HS-5 (cell line): Measurements from ENCODE around the gene AGRN.
"Not testable (repeated sequence)": the region's sequence is repeated elsewhere in the genome, so short reads cannot be mapped to it uniquely, and the experiment has no call there.

Experiments used
- DNase-seq: peaks from one replicate; pipeline ENCODE4 v3.0.0-alpha.2; 2012; ENCODE audit warnings: low read depth

Gene AGRN

GRCh38 chr1:981955-982558, 37.9 kb upstream of the AGRN start, which contains the start of gene PERM1:
TSS of gene PERM1 (minus strand) at chr1:982093. CDS start at chr1:981029, 1,064 bp downstream.
- DNase-seq: no peak

- no peak for DNase-seq
These were observed 37.0 kb upstream of the AGRN start for GRCh38 chr1:982765-983436.

GRCh38 chr1:983798-984475, 36.0 kb upstream of the AGRN start:
- DNase-seq: no peak

- no peak for DNase-seq
These were observed 35.5 kb upstream of the AGRN start for GRCh38 chr1:984476-984814.

- DNase-seq: no peak
These were observed 34.8 kb upstream of the AGRN start for GRCh38 chr1:985126-985525.

GRCh38 chr1:988061-988460, 31.9 kb upstream of the AGRN start:
- DNase-seq: not testable (repeated sequence)

DNA sequence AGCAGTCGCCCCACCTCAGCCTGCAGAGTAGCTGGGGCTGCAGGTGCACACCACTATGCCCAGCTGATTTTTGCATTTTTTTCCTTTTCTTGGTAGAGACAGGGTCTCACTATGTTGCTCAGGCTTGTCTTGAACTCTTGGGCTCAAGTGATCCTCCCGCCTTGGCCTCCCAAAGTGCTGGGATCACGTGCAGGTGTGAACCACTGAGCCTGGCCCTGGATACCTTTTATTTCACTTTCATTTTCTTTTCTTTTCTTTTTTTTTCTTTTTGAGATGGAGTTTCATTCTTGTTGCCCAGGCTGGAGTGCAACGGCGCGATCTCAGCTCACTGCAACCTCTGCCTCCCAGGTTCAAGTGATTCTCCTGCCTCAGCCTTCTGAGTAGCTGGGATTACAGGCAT, 28.6 kb upstream of the AGRN start:
- not testable (repeated sequence) for DNase-seq

DNA sequence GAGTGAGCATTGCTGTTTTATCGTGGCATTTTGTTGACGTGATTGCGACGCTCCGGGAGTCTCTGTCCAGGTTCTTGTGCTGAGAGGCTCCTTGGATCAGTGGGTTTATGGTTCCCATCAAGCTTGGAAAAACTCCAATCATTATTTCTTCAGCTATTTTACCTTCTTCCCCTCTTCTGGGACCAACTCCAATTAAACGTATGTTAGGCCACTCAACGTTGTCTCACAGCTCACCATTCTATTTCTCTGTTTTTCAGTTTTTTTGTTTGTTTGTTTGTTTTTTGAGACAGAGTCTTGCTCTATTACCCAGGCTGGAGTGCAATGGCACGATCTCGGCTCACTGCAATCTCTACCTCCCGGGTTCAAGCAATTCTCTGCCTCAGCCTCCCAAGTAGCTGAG, 28.0 kb upstream of the AGRN start:
- no peak for DNase-seq

- no peak for DNase-seq
These were observed 27.6 kb upstream of the AGRN start for GRCh38 chr1:992362-992761.

GRCh38 chr1:993379-993995, 26.4 kb upstream of the AGRN start:
- DNase-seq: no peak

GRCh38 chr1:994546-994945, 25.4 kb upstream of the AGRN start:
- DNase-seq: not testable (repeated sequence)

DNA sequence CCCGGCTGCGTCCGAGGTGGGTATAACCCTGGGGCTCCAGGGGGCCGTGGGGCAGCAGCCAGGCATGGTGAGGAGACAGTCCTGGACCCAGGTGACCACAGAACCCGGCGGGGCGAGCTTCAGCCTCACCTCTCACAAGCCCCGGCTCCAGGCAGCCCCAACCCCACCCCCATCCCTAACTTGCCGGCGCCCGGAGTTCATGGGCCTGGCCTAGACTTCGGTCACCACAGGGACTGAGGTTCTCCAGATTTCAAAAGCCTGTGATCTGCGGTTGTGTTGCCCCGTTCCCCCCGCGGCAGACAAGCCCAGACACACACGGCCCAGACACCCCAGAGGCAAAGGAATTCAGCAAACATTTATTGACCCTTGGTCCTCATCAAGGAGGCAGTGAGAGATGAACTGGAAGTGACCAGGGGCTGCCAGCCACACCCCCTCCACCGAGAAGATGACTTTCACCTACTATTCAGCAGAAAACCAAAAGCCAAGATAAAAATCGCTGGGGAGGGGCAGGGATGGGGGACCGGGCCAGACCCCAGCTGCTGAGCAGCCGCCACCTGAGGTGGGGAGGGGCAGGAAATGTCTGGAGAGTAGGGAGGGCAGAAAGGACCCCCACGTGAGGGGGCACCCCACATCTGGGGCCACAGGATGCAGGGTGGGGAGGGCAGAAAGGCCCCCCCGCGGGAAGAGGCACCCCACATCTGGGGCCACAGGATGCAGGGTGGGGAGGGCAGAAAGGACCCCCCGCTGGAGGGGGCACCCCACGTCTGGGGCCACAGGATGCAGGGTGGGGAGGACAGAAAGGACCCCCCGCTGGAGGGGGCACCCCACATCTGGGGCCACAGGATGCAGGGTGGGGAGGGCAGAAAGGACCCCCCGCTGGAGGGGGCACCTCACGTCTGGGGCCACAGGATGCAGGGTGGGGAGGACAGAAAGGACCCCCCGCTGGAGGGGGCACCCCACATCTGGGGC, 24.0 kb upstream of the AGRN start:
- no peak for DNase-seq

DNA sequence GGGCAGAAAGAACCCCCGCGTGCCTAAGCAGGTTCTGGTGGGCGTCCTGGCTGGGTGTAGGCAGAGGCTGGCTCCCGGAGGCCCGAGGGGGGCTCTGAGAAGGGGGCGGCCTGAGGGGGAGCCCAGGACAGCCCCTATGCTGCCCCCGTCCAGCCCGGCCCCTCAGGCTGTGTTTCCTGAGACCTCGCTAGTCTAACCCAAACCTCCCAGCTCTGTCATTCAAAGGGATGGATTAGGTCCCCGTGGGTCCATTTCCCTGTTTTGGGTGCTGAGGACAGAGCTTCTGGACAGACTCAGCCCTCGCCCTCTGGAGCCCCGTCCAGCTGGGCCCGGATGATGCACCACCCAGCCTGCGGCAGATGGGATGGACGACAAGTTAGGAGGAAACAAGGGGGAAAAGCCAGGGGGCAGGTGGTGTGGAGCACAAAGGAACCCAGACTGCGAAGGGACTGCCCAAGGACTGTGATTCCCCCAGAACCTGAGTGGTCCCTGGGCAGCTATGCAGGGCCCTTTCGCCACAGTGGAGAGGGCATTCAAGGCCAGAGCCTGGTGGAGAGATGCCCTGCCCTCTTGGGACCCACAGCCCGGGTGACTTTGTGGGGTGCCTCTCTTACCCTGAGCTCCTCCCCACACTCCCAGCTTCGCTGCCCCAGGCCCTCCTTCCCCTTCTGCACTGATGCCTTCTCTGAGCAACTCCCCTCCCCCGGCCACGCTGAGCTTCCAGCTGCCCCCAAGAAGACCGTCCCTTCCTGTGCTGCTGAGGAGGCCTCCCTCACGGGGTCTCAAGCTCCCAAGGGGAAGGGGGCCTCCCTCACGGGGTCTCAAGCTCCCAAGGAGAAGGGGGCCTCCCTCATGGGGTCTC, 22.8 kb upstream of the AGRN start:
- DNase-seq: no peak

DNA sequence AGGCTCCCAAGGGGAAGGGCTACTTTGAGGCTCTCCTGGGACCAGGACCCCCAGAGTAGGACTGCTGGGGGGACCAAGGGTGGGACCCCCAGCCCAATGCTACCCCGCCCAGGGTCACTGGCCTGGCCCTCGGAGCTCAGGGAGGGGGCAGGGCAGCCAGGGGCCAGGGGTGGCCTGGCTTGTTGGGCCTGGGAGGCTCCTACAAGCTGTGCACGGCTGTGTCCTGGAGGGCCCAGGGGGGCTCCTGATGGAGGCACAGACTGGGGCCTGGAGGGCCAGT, 22.3 kb upstream of the AGRN start:
- no peak for DNase-seq

DNA sequence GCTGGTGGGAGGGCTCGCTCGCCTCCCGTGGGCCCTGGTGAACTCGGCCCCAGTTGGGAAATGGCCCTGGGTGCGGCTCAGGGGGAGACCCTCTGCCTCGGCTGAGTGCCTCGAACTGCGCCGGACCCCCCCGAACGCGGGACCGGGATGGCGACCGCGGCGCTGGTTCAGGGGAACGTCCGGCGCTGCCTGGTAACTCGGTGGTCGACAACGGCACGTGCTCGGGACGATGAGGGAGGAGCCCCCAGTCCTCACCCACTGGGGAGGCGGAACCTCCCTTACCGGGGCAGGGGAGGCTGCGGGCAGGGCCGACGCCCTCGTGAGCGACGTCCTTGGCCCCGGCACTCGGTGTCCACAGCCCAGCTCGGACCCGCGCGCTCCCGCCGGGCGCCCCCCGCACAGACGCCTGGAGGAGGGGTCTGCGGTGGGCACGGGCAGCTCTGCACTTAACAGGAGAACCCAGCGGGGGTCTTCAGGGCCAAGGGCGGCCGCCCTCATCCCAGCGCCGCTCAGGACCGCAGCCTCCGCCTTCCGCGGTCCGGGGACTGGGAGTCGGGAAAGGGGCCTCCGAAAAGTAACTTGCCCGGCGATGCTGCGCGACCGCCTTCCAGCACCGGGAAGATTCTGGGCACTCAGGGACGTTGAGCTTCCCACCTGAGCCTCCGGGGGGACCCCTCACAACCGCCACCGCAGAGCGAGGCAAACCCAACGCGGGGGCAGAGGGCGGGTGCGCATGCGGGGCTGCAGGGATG, 21.8 kb upstream of the AGRN start:
- DNase-seq: no peak

- DNase-seq: no peak
These were observed 21.2 kb upstream of the AGRN start for GRCh38 chr1:998745-998994.

GRCh38 chr1:998995-999724, 20.8 kb upstream of the AGRN start:
- DNase-seq: no peak

- peak; percentile 53 for DNase-seq
These were observed 20.1 kb upstream of the AGRN start, which contains the start of gene HES4 for GRCh38 chr1:999725-1000356. TSS of gene HES4 (minus strand) at chr1:1000097. CDS start at chr1:999973, 124 bp downstream.

GRCh38 chr1:1000357-1001056, 19.4 kb upstream of the AGRN start:
- peak; percentile 73 for DNase-seq
